ENCODE measurements around the gene DCAF8. TPM values are rescaled to one million over a fixed set of nuclear protein-coding genes. Genes with fewer than 3 reads are reported as not detected.

The DCAF8 gene
- total RNA-seq, 2 donors from 2014 or later: 133 to 172 TPM

DNA sequence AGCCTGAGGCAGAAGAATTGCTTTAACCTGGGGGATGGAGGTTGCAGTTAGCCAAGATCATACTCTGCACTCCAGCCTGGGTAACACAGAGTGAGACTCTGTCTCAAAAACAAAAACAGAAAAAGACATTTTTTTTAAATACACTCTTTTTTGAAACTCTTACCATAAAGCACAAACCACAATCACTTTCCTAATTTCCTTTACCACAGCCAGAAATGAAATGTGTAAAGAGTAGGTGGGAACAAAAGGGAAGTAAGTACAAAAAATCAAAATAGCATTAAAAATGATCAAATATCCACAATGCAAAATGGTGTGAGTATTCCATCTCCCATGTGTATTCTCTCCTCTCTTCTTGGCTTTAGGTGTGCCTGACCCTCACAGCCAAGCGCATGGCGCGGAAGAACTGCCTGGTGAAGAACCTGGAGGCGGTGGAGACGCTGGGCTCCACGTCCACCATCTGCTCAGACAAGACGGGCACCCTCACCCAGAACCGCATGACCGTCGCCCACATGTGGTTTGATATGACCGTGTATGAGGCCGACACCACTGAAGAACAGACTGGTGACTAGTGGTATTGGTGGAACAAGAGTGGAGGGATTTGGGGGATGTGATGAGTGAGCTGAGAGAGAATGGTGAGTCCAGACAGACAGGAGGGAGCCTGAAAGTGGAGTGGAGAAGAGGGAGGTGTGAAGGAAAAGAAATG is 96.0 kb downstream of the DCAF8 start:
- no peaks in the 10 kb centered on the region for H3K36me3 ChIP-seq
- no peaks in the 10 kb centered on the region for H3K4me1 ChIP-seq (replicated peaks)
- TF ChIP-seq POLR2AphosphoS5 (IDR thresholded peaks at IDR 0.05) (no peak), POLR2A (IDR thresholded peaks at IDR 0.05) (no peak)
- TF ChIP-seq, protein P1, sequence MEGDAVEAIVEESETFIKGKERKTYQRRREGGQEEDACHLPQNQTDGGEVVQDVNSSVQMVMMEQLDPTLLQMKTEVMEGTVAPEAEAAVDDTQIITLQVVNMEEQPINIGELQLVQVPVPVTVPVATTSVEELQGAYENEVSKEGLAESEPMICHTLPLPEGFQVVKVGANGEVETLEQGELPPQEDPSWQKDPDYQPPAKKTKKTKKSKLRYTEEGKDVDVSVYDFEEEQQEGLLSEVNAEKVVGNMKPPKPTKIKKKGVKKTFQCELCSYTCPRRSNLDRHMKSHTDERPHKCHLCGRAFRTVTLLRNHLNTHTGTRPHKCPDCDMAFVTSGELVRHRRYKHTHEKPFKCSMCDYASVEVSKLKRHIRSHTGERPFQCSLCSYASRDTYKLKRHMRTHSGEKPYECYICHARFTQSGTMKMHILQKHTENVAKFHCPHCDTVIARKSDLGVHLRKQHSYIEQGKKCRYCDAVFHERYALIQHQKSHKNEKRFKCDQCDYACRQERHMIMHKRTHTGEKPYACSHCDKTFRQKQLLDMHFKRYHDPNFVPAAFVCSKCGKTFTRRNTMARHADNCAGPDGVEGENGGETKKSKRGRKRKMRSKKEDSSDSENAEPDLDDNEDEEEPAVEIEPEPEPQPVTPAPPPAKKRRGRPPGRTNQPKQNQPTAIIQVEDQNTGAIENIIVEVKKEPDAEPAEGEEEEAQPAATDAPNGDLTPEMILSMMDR (IDR thresholded peaks at IDR 0.05): no peak
- no peak overlapping the region for H3K27ac ChIP-seq
- H3K4me3 ChIP-seq: no peak overlapping the region
- DNase-seq (ENCODE audit: low spot score): no peak
- intact Hi-C loops (cut with DNase I): no loop called here
- WGBS: 83% methylated on average over 12 of the region's 12 CpGs
- no peaks in the 10 kb centered on the region for H3K9me3 ChIP-seq
- no peaks in the 10 kb centered on the region for H3K27me3 ChIP-seq (replicated peaks; ENCODE audit: insufficient read depth)

Other genes starting within 250 kb of the DCAF8 start
- 1 to 10 TPM; 5.9 to 8.4 TPM for gene PIGM, start 230.6 kb downstream of the DCAF8 start, total RNA-seq
- not detected for gene KCNJ10, start 192.4 kb downstream of the DCAF8 start, total RNA-seq
- under 1 TPM in 1 of 2 donors, not detected in 1; 0.51 TPM for gene KCNJ9, start 181.0 kb downstream of the DCAF8 start, total RNA-seq
- 100 to 1,000 TPM in 1 of 2 donors, 10 to 100 TPM in 1; 35.9 to 101 TPM for gene IGSF8, start 163.9 kb downstream of the DCAF8 start, total RNA-seq
- 10 to 100 TPM; 14.8 to 69.0 TPM for gene ATP1A2, start 146.8 kb downstream of the DCAF8 start, total RNA-seq
- 1 to 10 TPM; 2.8 to 5.2 TPM for gene ATP1A4, start 110.9 kb downstream of the DCAF8 start, total RNA-seq
- gene CASQ1, start 72.0 kb downstream of the DCAF8 start, total RNA-seq: 1 to 10 TPM; 1.2 to 3.0 TPM
- gene PEA15, start 57.2 kb downstream of the DCAF8 start, total RNA-seq: 100 to 1,000 TPM in 1 of 2 donors, 10 to 100 TPM in 1; 50.4 to 184 TPM
- gene PEX19, start 22.6 kb upstream of the DCAF8 start, total RNA-seq: 10 to 100 TPM; 49.6 to 61.0 TPM
- 100 to 1,000 TPM; 123 to 129 TPM for gene COPA, start 80.7 kb upstream of the DCAF8 start, total RNA-seq
- gene NCSTN, start 80.8 kb upstream of the DCAF8 start, total RNA-seq: 100 to 1,000 TPM in 1 of 2 donors, 10 to 100 TPM in 1; 81.2 to 117 TPM
- gene NHLH1, start 104.5 kb upstream of the DCAF8 start, total RNA-seq: not detected
- 10 to 100 TPM in 1 of 2 donors, 1 to 10 TPM in 1; 9.7 to 13.6 TPM for gene VANGL2, start 138.0 kb upstream of the DCAF8 start, total RNA-seq

Data from prostate gland (tissue), 2 donors.